GM19397 (cell line): Measurements from ENCODE around the gene SRP68.
"Not testable (repeated sequence)": the region's sequence is repeated elsewhere in the genome, so short reads cannot be mapped to it uniquely, and the experiment has no call there.

Experiments used
- ATAC-seq: cut with Tn5 transposase; IDR thresholded peaks from one replicate; pipeline ENCODE4 v1.9.1; 2021; ENCODE audit warnings: mild to moderate bottlenecking, moderate library complexity; ENCODE audit not compliant: unreplicated experiment

Gene SRP68

DNA sequence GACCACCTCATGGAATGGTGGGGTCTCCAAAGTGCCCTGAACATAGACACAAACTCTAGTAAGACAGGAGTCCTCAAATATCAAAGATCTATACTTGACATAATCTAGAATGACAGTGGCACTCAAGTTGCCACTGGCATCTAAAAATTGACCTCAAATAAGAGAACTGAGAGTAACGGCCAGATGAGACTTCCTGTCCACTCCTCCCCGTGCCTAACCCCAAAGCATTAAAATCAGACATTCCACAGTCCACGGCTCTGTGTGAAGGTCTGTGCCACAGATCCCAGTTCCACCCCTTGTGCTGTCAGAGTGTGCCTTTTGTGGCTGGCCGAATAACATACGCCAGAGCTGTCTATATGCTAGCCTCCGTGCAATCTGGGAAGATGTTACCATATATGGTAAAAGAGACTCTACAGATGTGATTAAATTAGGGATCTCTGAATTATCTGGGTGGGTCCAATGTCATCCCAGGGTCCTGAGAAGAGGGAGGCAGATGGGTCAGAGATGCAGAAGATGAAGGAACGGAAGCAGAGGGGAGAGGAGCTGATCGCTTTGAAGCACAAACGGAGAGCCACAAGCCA, 24.2 kb downstream of the SRP68 start:
- no peak for ATAC-seq

DNA sequence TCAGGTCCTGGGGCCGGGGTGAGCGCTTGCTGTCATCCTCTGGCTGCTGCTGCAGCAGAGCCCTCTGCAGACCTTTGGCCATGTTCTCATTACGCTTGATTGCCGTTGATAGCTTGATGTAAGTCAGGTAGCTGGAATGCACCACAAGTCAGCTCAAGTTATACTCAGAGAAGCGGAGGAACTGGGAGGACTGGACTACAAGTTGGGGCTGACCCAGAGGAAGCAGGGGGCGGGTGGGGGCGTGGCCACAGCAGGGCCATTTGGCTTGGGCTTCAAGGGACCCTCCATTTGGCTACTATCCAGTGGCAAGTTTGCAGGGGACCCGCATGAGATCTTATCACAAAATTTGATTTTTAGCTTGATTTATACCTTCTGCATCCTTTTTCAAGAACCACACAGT, 26.3 kb downstream of the SRP68 start:
- no peak for ATAC-seq

DNA sequence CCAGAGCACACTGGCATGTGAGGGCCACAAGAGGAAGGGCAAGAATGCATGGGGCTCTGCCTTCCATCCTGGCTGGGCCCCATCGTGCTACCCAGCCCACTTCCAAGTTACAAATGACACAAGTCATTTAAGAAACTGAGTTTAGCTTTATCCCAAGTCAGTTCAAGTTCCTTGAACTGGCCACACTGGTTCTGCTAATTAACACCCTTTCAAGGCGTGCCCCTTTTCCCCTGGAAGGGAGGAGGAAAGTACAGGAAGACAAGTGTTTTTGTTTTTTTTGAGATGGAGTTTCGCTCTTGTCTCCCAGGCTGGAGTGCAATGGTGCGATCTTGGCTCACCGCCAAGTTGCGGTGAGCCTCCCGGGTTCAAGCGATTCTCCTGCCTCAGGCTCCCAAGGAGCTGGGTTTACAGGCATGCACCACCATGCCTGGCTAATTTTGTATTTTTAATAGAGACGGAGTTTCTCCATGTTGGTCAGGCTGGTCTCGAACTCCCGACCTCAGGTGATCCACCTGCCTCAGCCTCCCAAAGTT, 27.8 kb downstream of the SRP68 start:
- ATAC-seq = not testable (repeated sequence)

DNA sequence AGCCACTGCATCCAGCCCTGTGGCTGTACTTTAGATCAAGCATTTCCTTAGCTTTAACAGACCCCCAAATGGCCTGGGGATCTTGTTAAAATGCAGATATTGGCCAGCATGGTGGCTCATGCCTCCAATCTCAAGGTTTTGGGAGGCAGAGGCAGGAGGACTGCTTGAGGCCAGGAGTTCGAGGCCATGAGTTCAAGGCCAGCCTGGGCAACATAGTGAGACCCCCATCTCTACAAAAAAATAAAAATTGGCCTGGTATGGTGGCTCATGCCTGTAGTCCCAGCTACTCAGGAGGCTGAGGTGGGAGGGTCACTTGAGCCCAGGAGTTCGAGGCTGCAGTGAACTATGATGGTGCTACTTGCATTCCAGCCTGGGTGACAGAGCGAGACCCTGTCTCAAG, 29.4 kb downstream of the SRP68 start:
- ATAC-seq = not testable (repeated sequence)

DNA sequence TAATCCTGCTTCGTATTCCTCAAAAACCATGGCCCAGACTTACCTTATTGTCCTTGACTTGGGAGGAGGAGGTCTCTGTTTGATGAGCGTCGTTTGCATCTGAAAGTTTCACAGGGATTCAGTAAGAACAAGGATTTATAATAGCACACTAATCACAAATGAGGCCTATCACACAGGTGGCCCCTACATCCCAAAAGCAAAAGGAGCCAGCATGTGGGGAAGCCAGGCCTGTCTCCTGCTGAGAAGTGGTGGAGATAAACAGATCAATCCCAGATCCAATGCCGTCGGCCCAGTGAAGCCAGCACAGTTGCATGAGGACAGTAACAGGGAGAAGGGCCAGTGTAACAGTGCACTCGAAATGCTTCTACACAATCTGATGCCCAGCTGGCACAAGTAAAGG, 31.9 kb downstream of the SRP68 start:
- no peak for ATAC-seq

DNA sequence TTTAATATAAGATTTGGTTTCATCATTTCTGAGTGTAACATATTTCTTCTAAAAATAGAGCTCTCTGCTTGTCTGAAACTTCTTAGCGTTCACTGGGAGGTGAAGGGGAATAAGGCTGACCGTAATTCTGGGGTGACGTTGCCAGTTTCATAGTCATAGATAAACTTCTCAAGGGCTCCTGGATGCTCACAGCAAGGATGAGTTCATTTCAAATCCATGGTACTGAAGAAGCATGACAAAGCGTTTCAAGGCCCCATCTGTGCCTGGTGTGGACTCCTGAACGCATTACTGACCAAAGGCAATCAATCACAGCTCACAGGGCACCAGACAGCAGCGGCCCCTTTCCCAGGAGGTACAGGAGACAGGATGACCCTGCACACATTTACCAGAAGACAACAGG, 33.2 kb downstream of the SRP68 start:
- ATAC-seq = no peak

DNA sequence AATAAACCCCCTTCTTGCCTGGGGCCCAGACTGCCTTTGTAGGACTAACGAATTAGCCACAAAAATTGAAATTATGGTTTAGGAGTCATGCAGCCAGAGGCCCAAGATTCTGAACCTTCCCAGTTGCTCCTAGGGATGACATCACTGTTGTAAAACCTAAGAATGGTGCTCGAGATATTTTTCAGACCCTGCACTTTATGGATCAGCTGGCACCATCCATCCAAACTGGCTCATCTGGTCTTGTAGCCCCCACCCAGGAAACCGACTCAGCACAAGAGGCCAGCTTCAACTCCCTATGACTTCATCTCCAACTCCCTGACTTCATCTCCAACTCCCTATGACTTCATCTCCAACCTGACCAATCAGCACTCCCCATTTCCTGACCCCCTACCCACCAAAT, 34.3 kb downstream of the SRP68 start:
- ATAC-seq = no peak

DNA sequence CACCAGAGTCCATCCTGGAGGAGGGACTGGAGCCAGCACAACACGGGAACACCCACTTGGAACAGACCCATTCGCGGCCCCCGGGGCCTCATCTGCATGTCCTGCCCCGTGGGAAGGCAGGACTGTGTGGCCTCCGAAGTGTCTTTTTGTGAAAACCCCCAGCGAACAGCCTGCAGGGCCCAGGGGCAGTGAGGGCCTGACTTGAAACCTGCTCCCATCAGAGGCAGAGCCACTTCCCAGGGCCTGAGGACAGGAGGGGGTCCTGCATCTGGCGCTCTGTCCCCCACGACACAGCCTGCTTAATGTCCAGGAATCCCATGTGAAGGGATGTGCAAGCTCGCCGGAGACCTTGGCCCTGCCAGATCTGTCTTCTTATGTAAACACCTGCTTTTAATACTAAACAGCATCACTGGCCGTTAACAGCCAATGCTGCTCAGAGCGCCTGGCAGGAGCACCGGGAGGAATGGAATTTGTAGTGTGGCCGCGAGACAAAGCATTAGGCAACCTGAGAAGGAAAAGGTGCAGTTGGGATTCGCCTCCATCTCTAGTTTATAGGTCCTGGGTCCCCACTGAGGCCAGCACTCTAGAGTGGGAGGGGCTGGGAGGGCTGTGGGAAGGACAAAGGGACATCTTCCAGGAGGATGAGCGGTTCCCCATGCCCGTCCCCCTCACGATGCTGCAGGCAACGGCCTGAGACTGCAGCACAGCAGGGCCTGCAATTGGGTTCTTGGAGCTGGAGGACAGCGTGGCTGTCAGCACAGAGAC, 35.6 kb downstream of the SRP68 start:
- no peak for ATAC-seq

DNA sequence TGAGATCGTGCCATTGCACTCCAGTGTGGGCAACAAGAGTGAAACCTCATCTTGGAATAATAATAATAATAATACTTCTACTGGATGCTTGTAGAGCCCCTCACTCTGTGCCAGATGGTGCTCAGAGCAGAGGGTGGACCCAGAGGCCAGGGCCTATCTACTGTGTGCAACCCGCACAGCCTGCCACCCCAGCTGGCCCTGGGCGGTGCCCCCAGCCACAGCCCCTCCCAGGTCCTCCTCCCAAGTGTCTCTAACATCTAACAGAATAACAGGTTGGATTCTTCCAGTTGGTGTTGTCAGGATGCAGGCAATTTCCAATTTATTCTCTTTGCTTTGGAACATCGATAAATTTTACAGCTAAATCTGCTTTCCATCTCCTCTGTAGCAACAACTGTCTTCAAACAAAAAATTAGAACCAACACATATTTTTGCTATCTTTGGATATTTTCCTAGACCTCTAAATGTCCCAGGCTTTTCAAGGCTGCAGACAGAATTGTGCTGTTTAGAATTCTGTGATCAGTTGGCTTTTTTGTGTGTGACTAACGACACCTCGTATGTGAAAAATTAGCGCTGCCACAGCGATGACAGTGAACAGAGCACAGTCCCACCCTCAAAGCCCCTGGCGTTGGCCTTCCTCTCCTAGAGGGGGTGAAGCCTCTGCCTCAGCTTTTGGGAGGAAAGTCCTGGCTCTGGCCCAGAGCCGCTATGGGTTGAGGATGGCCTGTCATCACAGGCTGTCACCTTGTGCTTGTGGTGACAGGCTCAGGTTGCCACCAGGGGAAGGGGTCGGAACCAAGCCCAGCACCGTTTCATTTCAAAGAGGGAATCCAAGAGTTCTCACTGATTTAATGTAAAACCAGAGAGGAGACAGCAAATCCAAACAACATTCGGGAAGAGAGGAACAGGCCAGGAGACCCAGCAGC, 37.6 kb downstream of the SRP68 start:
- no peak for ATAC-seq

DNA sequence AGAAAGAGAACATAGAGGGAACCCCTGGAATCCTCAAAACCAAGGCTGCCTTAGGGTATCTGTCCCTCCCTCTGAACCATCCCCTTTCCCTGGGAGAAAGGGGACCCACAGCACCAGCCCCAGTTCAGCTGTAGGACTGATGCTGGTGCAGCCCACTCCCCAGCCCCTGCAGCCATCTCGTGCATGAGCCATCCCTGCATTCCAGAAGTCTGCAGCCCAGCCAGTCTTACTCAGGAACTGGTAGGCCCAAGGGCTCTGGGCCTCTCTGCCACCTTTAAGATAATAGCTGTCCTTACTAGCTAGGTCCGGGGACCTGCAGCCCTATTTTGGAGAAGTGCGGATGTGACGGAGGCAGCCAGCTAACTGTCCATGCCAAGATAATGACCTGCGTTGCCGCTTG, 39.2 kb downstream of the SRP68 start:
- ATAC-seq = no peak

DNA sequence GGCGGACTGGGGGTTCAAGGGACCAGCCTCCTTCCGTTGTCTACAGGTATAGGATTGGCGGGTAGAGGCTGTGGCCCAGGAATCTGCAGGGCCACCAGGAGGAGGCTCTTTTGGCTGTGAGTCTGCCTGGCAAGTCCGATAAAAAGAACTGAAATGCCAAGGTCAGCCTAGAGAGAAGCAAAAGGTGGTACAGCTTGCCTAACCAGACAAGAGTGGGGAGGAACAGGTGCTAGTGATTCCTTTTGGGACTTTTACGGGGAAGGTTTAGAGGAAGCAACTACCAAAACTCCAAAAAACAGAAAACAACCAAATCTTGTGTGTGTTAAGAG, 39.6 kb downstream of the SRP68 start:
- ATAC-seq = no peak

DNA sequence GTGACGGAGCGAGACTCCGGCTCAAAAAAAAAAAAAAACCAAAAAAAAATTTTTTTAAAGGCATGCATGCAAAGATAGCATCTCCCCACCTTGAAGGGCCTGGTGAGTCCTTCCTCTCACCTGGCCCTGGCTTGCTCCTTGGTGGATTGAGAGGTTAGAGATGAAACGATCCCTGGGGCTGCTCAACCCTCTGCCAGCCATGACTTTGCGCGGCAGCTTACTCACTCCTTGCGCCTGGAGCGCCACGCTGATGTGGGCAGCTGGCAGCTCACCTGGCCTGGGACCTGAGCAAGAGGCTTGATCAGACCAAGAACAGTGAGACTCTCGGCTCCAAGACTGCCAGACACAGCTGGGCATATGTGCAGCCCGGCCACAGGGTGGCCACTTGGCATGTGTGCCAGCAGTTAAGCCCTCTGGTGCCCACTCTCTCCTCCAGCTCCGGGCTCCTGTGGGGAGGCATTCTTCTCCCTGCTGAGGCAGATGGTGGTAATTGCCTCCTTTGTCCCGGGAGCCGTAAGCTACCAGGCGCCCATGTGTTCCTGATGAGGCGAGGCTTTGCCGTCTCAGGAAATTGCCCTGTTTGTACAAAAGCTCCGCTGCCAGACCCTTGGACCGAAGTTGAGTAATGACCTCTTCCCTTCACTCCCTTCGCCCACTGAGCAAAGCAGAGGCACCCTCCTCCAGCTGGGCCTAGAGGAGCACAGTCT, 40.1 kb downstream of the SRP68 start:
- no peak for ATAC-seq

DNA sequence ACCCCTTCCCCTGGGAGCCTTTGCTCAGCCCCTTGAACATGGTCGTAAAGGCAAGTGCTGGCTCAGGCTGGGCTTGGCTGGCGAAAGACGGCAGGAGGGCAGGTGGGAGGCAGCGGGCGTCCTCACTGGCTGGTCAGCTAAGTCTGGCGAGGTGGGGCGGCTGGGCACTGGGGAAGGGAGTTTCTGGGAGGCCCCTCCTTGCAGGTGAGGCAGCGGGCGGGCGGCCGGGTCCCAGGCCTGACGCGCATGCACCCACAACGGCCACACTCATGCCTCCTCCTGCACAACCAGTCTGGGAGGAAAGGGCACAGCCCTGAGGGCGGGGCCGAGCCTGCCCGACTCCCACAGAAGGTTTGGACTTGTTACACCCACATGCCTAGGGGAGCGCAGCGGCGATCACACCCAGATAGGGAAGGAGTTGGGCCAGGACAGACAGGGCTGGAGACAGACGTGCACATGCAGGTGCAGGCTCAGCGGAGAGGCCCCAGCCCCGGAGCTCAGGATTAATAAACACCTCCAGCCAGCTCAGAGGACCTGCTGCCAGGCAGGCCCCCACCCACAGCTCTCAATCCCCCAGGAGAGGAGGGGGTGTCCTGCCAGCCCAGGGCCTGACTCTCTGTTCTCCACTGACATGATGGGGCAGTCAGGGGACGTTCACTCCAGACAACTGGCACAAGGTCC, 45.0 kb downstream of the SRP68 start, which contains the start of gene EVPL:
TSS of gene EVPL (minus strand) at position 148 of the 681 bp plus-strand sequence. CDS start at position 40, 108 bp downstream.
- no peak for ATAC-seq

DNA sequence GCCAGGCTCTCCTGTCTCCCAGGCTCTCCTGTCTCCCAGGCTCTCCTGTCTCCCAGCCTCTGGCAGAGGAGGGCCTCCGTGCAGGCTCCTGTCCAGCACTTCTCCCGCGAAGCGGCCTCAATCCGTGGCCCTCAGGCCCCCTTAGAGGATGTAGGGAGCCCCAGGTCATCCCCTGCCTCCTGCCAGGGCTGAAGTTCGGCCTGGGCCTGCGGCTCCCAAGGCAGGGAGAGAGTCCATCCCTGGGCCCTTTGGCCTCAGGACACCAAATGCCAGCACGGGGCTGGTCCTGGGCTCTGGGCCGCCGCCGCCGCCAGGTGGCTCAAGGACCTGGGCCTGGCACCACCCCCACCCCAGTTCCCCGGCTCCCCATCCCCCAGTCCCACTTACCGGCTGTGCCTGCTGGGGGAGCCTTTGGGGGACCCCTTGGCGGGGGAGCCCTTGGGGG, 45.6 kb downstream of the SRP68 start:
- ATAC-seq = no peak

DNA sequence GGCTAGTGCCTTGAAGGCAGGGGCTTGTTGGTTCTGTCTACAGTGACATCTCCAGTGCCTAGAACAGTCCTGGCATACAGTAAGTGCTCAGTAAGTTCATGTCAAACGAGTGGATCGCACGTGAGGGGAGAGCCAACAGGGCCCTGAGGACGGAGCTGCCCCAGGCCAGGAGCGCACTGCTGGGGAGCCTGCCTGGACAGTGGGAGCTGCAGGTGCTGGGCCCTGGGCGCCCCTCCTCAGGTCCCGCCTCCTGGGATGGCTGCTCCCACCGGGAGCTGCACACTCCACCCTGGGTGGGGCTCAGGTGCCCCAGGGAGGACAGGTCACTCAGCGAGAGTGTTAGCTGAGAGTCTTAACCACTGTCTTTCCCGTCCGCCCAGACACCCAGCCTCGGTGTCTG, 47.0 kb downstream of the SRP68 start:
- no peak for ATAC-seq

DNA sequence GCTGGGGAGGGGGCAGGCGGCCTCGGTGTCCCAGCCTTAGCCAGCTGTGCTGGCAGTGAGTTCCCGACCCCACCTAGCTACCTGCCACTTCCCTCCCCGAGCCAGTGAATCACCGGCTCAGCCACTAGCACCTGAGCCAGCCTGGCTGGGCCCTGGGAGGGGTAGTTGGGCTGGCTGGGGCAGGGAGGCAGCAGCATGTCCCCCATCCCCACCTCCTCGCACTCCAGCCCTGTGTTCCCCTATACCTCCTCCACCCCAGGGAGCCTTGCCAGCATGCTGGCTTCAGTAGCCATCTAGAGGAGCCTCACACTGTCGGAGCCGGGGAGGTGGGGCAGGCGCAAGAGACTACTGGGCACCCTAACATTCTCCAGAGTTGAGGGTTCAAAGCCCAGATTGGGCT, 48.0 kb downstream of the SRP68 start:
- ATAC-seq = no peak

DNA sequence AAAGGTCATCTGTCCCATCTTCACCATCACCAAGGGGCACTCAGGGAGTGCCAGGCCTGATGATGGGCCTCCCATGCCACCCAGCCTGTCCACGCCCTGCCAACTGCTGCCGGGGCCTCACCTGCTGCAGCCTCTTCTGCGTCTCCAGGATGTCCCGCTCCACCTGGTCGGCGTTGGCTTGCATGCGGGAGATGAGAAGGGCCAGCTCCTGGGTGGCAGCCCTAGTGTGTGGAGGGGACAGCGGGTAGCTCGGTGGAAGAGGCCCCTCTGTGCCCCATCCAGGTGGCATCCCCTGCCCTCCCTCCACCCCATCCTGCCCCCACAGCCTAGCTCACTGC, 48.4 kb downstream of the SRP68 start:
- ATAC-seq = no peak

DNA sequence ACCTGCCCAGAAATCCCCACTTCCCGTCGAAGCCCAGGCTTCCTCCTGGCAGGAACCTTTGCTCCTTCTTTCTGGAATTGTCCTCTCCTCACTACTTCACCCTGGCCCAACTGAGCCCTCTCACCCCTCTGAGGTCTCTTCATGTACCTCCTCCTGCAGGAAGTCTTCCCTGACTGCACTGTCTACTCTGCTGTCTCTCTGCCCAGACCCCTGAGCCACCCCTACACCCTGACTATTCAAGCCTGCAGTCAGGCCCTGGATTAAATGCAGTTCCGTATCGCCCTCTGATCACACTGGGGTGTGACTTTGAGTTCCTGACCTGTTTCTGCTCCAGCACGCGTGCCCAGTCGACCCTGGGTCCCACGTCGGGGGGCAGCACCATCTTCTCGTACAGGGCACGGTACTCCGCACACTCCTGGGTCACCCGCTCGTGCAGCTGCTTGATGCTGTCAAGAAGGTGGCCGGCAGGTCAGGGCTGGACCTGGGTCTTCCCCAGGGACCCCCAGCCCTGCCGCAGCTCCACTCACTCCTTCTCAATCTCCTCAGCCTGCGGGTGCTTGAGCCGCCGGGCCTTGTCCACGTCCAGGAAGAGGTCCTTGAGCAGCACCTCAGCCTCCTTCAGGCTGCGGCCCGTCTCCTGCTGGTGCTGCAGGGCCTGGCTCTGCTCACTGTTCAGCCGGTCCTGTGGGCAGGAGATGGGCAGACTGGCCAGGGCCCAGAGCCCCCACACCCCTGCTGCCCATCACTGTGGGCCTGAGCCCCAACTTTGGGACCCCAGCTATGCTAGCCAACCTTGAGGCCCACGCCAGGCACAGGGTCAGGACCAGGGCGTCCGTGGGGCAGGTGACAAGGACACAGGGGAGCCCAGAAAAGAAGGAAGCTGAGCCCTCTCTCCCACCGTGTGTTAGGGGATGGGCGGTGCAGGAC, 49.1 kb downstream of the SRP68 start:
- ATAC-seq = no peak

DNA sequence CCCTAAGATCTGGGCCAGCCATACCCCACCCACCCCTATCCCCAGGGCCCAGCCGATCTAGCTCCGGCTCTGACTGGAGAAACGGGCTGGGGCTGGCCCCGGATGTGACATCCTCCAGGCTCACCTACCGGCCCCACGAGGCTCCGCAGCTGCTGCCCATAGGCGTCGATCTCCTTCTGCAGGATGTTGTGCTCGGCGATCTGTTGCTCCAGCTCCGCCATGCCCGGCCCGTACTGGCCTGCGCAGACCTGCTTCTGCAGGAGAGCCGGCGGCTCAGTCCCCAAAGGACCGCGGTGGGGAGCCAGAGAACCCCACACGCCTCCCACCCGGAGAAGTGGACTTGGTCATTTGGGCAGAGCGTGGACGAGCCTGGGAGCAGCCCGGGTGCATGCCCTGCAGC, 50.0 kb downstream of the SRP68 start:
- ATAC-seq = no peak
